GM19035 (cell line): ENCODE measurements around the gene MOCS3.

Source experiments
- ATAC-seq: cut with Tn5 transposase; IDR thresholded peaks from one replicate; pipeline ENCODE4 v1.9.1; 2021; ENCODE audit not compliant: unreplicated experiment

Gene MOCS3

DNA sequence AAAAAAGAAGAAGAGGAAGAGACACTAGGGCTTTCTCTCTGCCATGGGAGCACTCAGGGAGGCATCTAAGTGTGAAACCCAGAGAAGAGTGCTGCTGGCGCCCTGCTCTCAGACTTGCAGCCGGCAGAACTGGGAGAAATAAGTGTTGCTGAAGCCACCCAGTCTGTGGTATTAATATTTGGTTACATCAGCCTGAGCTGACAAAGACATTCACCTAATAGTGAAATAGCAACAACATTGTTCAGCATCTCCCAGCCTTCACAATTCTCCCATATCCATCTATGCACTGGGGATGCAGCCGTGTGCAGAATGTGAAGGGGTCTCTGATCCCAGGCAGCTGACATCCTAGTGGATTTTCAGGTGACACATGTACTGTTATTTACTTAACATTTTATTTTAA, 52.3 kb downstream of the MOCS3 start:
- no peak for ATAC-seq

DNA sequence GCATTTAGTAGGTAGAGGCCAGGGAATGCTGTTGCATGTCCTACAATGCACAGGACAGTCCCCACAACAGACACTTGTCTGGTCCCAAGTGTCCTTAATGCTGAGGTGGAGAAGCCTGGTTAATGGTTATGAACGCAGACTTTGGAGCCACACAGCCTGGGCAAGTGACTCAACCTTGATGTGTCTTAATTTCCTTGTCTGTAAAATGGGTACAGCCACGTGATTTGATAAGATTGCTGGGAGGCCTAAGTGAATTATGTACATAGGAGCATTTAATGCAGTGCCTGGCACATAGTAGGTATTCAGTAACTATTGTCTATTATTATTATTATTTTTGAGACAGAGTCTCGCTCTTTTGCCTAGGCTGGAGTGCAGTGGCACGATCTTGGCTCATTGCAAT, 52.9 kb downstream of the MOCS3 start:
- ATAC-seq: no peak

DNA sequence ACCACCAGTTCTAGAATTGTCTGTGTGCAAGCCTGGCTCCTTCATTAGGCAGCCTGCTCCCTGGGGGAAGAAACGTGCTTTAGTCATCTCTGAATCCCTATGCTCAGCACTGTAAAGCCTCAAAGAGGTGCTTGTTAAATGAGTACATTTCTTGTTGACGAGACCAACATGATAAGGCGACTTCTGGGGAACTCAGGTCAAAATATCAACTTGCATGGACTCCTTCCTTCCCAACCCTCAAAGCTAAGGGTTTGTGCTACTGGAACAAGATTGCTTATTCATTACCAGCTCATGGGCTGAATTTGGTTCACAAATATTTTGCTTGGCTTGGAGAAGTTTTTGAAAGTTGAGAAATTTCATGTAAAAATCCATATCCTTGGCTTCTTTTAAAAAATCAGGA, 53.7 kb downstream of the MOCS3 start:
- ATAC-seq: no peak
